Mucosa of descending colon (tissue), 3 donors: ENCODE data around the gene VPS13D. TPM values are rescaled to one million over a fixed set of nuclear protein-coding genes. Genes with fewer than 3 reads are reported as not detected.

Experiments used
- ATAC-seq: fragments of 200-7000 bp; cut with Tn5 transposase; one replicate; pipeline ENCODE4 v1.9.1; 2020; ENCODE audit warnings: mild to moderate bottlenecking, moderate library complexity
- DNase-seq, 3 donors: peaks; one replicate each; pipeline ENCODE4 v3.0.0-alpha.2; 2020
- H3K36me3 ChIP-seq: fragments of 200-600 bp; one replicate; pipeline ENCODE4 v1.8.0; 2021; ENCODE audit warnings: low read depth, mild to moderate bottlenecking
- H3K4me1 ChIP-seq: fragments of 200-600 bp; one replicate; pipeline ENCODE4 v1.8.0; 2021; ENCODE audit warnings: low read depth, mild to moderate bottlenecking
- H3K4me3 ChIP-seq: fragments of 200-600 bp; one replicate; pipeline ENCODE4 v1.8.0; 2021; ENCODE audit warnings: mild to moderate bottlenecking
- H3K9me3 ChIP-seq: fragments of 200-600 bp; one replicate; pipeline ENCODE4 v1.8.0; 2021; ENCODE audit warnings: mild to moderate bottlenecking
- intact Hi-C, 2 donors: fragments of 100-400 bp; cut with DNase I in 1 of 2; cut with micrococcal nuclease in 1 of 2; formaldehyde crosslinking; loops; one replicate each; pipeline versions ENCODE4 v1.11.0 to v1.11.1; 2022; cut with DNase I, micrococcal nuclease
- total RNA-seq, 3 donors: library from RNA; stranded (reverse); fragmentation: NEBNext Ultra II Directional in 2 of 3; extraction: Animal tissue kit (Norgen Biotek cat#: 25700) in 2 of 3; gene quantifications; one replicate each; pipeline versions ENCODE4 v1.2.1 to v1.2.4, GENCODE V29; 2021 to 2023
- TF ChIP-seq, protein P1 (sequence below): fragments of 200-600 bp; IDR thresholded peaks from one replicate; pipeline ENCODE4 v1.8.0; 2022; ENCODE audit warnings: antibody characterized with exemption, mild to moderate bottlenecking
- donor health status: DM: no; HTN: no; CAD: no; lungs with moderate emphysema.
- donor health status: DM: no; HTN: no; CAD: no.
- donor health status: DM: no; HTN: yes; CAD: no.

Gene VPS13D
- total RNA-seq, 3 donors from 2014 or later: 70.1 to 96.6 (median 96.6) TPM

DNA sequence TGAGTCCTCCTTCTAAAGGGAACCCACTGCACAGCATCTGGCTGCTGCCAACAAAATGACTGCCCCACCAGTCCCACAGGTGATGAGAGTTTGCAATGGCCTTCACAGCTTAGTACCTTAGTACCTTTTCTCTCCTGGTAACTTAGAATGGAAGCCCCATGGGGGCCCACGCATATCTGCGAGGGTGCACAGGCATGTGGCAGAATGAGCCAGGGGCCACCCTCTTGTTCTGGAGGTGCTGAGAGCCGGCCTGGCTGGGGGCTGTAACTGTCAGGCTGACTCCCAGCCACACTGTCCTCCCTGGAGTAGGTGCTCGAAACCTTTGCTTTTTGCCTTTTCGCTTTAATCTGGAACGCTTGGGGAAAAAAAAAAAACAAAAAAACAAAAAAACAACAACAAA, 203.1 kb downstream of the VPS13D start:
- no peak for ATAC-seq

DNA sequence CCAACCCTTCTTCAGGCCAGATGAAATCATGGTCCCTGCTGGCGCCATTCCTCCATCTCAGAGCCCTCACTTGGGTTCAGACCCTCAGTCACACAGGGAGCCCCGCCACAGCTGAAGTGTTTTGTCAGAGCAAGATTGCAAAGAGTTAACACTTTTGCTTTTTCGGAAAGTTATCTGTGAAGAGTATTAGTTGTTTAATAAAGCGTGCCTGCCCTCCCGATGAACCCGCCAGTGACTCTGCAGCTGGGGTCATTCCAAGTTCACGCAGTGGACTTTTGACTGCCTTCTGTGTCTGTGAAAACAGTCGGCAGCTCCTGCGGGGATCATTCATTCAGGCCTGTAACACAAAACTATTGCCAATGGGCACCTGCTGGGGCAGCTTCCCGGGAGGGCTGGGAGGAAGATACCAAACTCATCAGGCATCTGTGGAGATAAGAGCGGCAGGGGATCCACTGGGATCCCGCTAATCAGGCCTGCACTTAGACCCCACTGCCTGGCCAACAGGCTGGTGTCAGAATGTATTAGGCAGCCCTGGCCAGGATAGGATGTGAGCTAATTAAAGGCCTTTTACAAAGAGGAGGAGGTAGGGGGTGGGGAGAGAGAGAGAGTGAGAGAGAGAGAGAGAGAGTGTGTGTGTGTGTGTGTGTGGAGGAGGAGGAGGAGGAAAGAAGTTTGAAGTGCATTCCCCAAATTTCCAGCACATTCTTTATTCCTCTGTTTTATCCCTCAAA, 203.7 kb downstream of the VPS13D start:
- DNase-seq: peak in 2 of 3 donors; percentile 51 to 58
- intact Hi-C loops: no loop called here
- no peaks in the 10 kb centered on the region for H3K36me3 ChIP-seq
- ATAC-seq: peak; percentile 51
- H3K4me3 ChIP-seq: no peak overlapping the region
- H3K9me3 ChIP-seq: no peaks in the 10 kb centered on the region
- H3K4me1 ChIP-seq: peaks cover 16% of the 10 kb centered on the region
- TF ChIP-seq, protein P1, sequence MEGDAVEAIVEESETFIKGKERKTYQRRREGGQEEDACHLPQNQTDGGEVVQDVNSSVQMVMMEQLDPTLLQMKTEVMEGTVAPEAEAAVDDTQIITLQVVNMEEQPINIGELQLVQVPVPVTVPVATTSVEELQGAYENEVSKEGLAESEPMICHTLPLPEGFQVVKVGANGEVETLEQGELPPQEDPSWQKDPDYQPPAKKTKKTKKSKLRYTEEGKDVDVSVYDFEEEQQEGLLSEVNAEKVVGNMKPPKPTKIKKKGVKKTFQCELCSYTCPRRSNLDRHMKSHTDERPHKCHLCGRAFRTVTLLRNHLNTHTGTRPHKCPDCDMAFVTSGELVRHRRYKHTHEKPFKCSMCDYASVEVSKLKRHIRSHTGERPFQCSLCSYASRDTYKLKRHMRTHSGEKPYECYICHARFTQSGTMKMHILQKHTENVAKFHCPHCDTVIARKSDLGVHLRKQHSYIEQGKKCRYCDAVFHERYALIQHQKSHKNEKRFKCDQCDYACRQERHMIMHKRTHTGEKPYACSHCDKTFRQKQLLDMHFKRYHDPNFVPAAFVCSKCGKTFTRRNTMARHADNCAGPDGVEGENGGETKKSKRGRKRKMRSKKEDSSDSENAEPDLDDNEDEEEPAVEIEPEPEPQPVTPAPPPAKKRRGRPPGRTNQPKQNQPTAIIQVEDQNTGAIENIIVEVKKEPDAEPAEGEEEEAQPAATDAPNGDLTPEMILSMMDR: no peak

More for the DNA sequence above, 203.1 kb downstream of the VPS13D start:
- Histone ChIP-seq H3K9me3 (no peaks in the 10 kb centered on the region), H3K36me3 (no peaks in the 10 kb centered on the region), H3K4me1 (peaks cover 16% of the 10 kb centered on the region), H3K4me3 (no peak overlapping the region)
- no peak for DNase-seq
- TF ChIP-seq, protein P1: no peak
- intact Hi-C loops: no loop called here

DNA sequence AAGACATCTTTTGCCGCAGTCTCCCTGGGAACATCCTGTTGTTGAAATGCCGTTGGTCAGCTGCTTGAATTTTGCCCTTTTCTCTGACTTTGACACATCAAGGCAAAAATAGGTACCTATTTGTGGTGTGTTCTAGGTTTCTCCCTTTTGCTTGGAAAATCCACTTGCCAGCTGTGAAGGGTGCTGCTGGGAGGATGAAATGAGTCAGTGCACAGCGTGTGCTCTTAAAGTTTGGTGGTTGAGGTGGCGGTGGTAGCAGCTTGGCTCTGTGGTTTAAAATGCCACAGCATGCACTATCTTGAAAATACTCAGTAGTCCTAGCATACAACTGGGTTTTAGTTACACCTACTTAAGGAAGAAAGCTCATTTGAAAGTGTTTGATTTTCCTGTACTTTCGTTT, 204.3 kb downstream of the VPS13D start:
- TF ChIP-seq, protein P1: no peak
- Histone ChIP-seq H3K4me3 (no peak overlapping the region), H3K4me1 (peaks cover 16% of the 10 kb centered on the region), H3K9me3 (no peaks in the 10 kb centered on the region), H3K36me3 (no peaks in the 10 kb centered on the region)
- ATAC-seq: peak; percentile 56
- DNase-seq: no peak
- intact Hi-C loops: no loop called here

DNA sequence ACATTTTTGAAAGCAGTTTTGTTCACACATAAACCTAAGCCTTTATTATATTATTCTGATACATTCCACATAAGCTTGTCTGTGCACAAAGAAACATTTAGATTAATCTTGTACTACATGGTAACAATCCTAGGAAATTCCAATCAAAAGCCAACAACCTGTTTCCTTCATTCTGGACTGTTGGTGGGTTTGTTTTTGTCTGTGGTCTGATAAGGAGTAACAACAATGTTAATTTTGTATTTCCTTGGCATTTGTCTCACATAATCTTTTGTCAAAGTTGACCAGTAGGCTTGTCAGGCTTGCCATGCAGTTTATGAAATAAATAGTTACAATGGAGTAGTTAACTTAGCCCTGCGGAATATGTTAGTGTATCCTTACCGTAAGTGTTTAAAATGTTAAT, 204.9 kb downstream of the VPS13D start:
- H3K4me1 ChIP-seq: peaks cover 16% of the 10 kb centered on the region
- TF ChIP-seq, protein P1: no peak
- no peak for ATAC-seq
- no peak for DNase-seq
- H3K36me3 ChIP-seq: no peaks in the 10 kb centered on the region
- intact Hi-C loops: no loop called here
- H3K9me3 ChIP-seq: no peaks in the 10 kb centered on the region
- no peak overlapping the region for H3K4me3 ChIP-seq

DNA sequence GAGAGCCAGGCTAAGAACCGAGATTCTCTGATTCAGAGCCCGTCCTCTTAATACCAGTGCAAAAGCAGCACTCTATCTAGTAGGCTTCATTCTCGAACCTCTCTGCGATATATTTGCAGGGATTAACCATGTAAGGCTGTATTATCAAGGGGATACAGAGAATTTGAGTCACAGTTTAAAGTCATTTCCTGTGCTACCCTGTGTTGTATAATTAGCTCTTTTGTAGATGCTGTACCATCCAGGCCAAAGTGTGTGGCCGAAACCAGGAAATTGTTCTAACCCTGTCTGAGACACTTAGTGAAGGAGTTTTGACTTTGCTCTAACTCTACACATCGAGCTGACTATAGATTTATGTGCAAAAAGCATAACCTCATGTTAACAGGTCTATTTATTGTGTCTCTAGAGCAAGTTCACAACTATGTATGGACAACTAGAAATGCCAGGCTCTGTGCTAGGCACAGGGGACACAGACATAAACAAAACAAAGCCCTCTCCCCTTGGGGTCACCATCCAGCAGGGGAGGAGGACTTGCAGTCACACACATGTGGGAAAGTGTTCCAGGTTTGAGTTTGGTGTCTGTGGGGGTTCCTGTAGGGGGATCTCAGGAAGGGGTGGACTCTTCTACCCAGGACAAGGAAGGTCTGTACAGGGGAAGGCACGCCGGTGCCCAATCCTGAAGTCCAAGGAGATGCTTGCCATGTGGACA, 206.0 kb downstream of the VPS13D start:
- ATAC-seq (peak; percentile 56), DNase-seq (no peak)
- no peaks in the 10 kb centered on the region for H3K9me3 ChIP-seq
- H3K36me3 ChIP-seq: no peaks in the 10 kb centered on the region
- intact Hi-C loops: no loop called here
- no peak overlapping the region for H3K4me3 ChIP-seq
- H3K4me1 ChIP-seq: peaks cover 16% of the 10 kb centered on the region
- TF ChIP-seq, protein P1: no peak
